ENCODE data around the gene ICAM4. TPM values are rescaled to one million over a fixed set of nuclear protein-coding genes. Genes with fewer than 3 reads are reported as not detected.
A peak's percentile ranks its signal among the peaks of the same experiment; 100 is the strongest.

The ICAM4 gene
- total and polyA plus RNA-seq, 2 of the 13 experiments (the other 11 are each of a cell fraction or from before 2014, with no cell fraction given) = 2.9 to 4.0 TPM

DNA sequence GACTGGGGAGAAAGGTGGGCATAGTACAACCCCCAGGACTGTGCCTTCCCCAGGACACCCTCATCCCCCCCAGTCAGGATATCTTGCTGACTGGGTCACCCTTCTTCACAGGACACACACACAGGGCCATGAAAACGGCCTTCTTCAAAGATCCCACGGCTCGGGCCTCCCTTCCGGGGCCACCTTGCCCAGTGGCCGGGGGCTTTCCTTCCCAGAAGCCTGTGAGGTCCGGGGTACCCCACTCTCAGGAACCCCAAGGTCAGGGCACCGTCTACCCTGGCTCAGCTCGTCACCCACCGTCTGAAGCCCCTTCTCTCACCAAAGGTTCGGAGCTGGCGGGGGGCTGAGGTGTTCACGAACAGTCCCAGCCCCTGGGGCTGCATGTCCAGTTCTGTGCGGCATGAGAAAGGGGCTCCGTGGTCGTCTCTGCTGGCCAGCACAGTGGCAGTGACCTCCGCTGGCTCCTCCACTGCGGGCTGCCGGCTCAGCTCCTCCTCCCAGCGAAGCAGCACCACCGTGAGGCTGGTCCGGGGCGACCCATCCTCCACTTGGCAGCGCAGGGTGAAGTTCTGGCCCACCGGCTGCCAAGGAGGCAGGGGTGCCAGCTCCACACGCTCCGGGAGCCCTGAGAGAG is 48.7 kb downstream of the ICAM4 start (continued):
- TF ChIP-seq ZNF629 (CRISPR knock-in tag; conservative IDR thresholded peaks at IDR 0.05) = no peak
- TF ChIP-seq, protein P1, sequence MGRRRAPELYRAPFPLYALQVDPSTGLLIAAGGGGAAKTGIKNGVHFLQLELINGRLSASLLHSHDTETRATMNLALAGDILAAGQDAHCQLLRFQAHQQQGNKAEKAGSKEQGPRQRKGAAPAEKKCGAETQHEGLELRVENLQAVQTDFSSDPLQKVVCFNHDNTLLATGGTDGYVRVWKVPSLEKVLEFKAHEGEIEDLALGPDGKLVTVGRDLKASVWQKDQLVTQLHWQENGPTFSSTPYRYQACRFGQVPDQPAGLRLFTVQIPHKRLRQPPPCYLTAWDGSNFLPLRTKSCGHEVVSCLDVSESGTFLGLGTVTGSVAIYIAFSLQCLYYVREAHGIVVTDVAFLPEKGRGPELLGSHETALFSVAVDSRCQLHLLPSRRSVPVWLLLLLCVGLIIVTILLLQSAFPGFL (CRISPR knock-in tag; IDR thresholded peaks at IDR 0.05) = no peak
- TF ChIP-seq ARID2 (CRISPR knock-in tag; IDR thresholded peaks at IDR 0.05; ENCODE audit: borderline replicate concordance) = no peak
- TF ChIP-seq TBL1XR1 (IDR thresholded peaks at IDR 0.05; ENCODE audit: borderline replicate concordance, low read length, partially characterized antibody) = no peak
- no peak for TF ChIP-seq ELF4 (CRISPR knock-in tag; IDR thresholded peaks at IDR 0.05; ENCODE audit: borderline replicate concordance)
- no peak for TF ChIP-seq AGO2 (optimal IDR thresholded peaks at IDR 0.05; ENCODE audit: low read depth, low read length)
- no peak for TF ChIP-seq ZNF674 (CRISPR knock-in tag; IDR thresholded peaks at IDR 0.05; ENCODE audit: low read depth)
- TF ChIP-seq SP140L (CRISPR knock-in tag; IDR thresholded peaks at IDR 0.05; ENCODE audit: borderline replicate concordance) = no peak
- TF ChIP-seq, protein P2, sequence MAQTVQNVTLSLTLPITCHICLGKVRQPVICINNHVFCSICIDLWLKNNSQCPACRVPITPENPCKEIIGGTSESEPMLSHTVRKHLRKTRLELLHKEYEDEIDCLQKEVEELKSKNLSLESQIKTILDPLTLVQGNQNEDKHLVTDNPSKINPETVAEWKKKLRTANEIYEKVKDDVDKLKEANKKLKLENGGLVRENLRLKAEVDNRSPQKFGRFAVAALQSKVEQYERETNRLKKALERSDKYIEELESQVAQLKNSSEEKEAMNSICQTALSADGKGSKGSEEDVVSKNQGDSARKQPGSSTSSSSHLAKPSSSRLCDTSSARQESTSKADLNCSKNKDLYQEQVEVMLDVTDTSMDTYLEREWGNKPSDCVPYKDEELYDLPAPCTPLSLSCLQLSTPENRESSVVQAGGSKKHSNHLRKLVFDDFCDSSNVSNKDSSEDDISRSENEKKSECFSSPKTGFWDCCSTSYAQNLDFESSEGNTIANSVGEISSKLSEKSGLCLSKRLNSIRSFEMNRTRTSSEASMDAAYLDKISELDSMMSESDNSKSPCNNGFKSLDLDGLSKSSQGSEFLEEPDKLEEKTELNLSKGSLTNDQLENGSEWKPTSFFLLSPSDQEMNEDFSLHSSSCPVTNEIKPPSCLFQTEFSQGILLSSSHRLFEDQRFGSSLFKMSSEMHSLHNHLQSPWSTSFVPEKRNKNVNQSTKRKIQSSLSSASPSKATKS (CRISPR knock-in tag; IDR thresholded peaks at IDR 0.05) = no peak
- no peak for TF ChIP-seq ZSCAN31 (CRISPR knock-in tag; IDR thresholded peaks at IDR 0.05; ENCODE audit: low read depth)
- no peak for TF ChIP-seq ATAD3A (CRISPR knock-in tag; IDR thresholded peaks at IDR 0.05)
- no peak for TF ChIP-seq MBNL3 (CRISPR knock-in tag; conservative IDR thresholded peaks at IDR 0.05)
- TF ChIP-seq, protein P3, sequence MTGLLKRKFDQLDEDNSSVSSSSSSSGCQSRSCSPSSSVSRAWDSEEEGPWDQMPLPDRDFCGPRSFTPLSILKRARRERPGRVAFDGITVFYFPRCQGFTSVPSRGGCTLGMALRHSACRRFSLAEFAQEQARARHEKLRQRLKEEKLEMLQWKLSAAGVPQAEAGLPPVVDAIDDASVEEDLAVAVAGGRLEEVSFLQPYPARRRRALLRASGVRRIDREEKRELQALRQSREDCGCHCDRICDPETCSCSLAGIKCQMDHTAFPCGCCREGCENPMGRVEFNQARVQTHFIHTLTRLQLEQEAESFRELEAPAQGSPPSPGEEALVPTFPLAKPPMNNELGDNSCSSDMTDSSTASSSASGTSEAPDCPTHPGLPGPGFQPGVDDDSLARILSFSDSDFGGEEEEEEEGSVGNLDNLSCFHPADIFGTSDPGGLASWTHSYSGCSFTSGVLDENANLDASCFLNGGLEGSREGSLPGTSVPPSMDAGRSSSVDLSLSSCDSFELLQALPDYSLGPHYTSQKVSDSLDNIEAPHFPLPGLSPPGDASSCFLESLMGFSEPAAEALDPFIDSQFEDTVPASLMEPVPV (CRISPR knock-in tag; IDR thresholded peaks at IDR 0.05) = no peak
- no peak for TF ChIP-seq KDM3A (CRISPR knock-in tag; IDR thresholded peaks at IDR 0.05; ENCODE audit: low read depth)
- peak; percentile 6; the same call in 1 of the 2 replicates for TF ChIP-seq SALL1 (CRISPR knock-in tag; IDR thresholded peaks at IDR 0.05)
- TF ChIP-seq ZSCAN22 (CRISPR knock-in tag; IDR thresholded peaks at IDR 0.05) = no peak
- no peak for TF ChIP-seq ZNF724P (CRISPR knock-in tag; IDR thresholded peaks at IDR 0.05; ENCODE audit: borderline replicate concordance)
- TF ChIP-seq HCFC1 (IDR thresholded peaks at IDR 0.05; ENCODE audit: low read depth, low read length) = no peak
- TF ChIP-seq AKAP8 (CRISPR knock-in tag; IDR thresholded peaks at IDR 0.05) = no peak
- TF ChIP-seq, protein P4, sequence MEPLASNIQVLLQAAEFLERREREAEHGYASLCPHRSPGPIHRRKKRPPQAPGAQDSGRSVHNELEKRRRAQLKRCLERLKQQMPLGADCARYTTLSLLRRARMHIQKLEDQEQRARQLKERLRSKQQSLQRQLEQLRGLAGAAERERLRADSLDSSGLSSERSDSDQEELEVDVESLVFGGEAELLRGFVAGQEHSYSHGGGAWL (CRISPR knock-in tag; IDR thresholded peaks at IDR 0.05) = no peak
- 0 out of 2 replicates have a peak, but pooled peaks have one; percentile 30 for TF ChIP-seq ZNF431 (CRISPR knock-in tag; IDR thresholded peaks at IDR 0.05; ENCODE audit: borderline replicate concordance, low read depth)
- peak; percentile 60; the same call in 1 of the 2 replicates for TF ChIP-seq HDAC2 (CRISPR knock-in tag; IDR thresholded peaks at IDR 0.05)
- TF ChIP-seq EED (CRISPR knock-in tag; IDR thresholded peaks at IDR 0.05) = 0 out of 2 replicates have a peak, but pooled peaks have one; percentile 8
